ENCODE data around the gene PDZD7.
A peak's percentile ranks its signal among the peaks of the same experiment; 100 is the strongest.
"Not testable (repeated sequence)": the region's sequence is repeated elsewhere in the genome, so short reads cannot be mapped to it uniquely, and the experiment has no call there.

Gene PDZD7

DNA sequence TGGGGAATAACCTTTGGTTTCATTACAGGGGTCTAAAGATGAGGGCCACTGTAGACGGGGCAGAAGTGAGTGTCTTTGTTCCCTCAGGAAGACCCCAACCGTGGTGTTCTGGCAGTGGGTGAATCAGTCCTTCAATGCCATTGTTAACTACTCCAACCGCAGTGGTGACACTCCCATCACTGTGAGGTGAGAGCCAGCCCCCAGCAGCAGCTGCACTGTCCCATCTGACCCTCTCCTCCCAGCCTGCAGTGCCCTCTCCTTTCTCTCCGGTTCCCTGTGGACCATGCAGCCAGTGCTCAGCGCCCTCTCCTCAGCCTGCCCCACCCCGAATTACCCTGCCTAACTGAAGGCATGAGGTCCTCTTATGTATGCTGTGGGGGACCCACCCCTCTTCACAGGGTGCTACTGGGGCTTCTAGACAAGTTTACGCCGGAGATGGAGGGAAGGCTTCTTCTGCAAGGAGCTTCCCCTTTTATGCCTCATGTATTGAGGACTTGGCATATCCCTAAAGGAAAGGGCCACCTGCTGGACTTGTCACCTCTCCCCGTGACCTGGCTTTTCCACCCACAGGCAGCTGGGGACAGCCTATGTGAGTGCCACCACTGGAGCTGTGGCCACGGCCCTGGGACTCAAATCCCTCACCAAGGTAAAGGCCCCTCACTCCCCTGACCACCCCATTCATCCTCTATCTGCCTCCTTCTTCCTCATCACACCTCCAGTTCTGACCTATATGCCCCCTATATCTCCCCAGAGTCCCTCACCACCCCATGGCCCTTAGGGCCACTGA lies 5.2 kb upstream of the PDZD7 start:
- no peak overlapping the region for H3K4me3 ChIP-seq (replicated peaks; ENCODE audit: insufficient read depth, low read length)
- DNase-seq (ENCODE audit: low read depth in 1 of 2, low spot score in 1 of 2) = no peak

DNA sequence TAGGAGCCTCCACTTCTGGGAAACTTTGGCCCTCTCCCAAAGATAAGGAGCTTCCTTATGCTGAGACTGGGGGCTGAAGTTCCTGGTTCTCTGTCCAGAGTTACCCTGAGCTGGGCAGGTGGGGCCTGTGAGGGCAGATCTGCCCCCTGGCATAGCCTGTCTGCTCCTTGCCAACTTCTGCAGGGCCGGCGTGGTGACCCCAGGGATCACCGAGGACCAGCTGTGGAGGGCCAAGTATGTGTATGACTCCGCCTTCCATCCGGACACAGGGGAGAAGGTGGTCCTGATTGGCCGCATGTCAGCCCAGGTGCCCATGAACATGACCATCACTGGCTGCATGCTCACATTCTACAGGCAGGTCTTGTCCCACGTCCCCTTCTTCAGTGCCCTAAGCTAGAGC lies 4.4 kb upstream of the PDZD7 start:
- Histone ChIP-seq H3K4me3 (replicated peaks; ENCODE audit: insufficient read depth, low read length) (no peak overlapping the region), H3K27ac (replicated peaks) (no peak overlapping the region), H3K27me3 (ENCODE audit: insufficient read depth, poor library complexity, severe bottlenecking) (no peaks in the 10 kb centered on the region)
- TF ChIP-seq, protein P1, sequence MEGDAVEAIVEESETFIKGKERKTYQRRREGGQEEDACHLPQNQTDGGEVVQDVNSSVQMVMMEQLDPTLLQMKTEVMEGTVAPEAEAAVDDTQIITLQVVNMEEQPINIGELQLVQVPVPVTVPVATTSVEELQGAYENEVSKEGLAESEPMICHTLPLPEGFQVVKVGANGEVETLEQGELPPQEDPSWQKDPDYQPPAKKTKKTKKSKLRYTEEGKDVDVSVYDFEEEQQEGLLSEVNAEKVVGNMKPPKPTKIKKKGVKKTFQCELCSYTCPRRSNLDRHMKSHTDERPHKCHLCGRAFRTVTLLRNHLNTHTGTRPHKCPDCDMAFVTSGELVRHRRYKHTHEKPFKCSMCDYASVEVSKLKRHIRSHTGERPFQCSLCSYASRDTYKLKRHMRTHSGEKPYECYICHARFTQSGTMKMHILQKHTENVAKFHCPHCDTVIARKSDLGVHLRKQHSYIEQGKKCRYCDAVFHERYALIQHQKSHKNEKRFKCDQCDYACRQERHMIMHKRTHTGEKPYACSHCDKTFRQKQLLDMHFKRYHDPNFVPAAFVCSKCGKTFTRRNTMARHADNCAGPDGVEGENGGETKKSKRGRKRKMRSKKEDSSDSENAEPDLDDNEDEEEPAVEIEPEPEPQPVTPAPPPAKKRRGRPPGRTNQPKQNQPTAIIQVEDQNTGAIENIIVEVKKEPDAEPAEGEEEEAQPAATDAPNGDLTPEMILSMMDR (IDR thresholded peaks at IDR 0.05; ENCODE audit: insufficient read depth, low read length) = no peak
- no peak for TF ChIP-seq SPI1 (IDR thresholded peaks at IDR 0.05; ENCODE audit: borderline replicate concordance, low read depth)
- no peak for TF ChIP-seq GABPA (IDR thresholded peaks at IDR 0.05; ENCODE audit: low read depth)
- TF ChIP-seq POLR2AphosphoS5 (IDR thresholded peaks at IDR 0.05; ENCODE audit: low read depth) = no peak
- no peak for TF ChIP-seq REST (IDR thresholded peaks at IDR 0.05; ENCODE audit: insufficient replicate concordance, low read depth)
- DNase-seq (ENCODE audit: low read depth in 1 of 2, low spot score in 1 of 2) = no peak

More for the DNA sequence above, 5.2 kb upstream of the PDZD7 start:
- Histone ChIP-seq H3K27ac (replicated peaks) (no peak overlapping the region), H3K27me3 (ENCODE audit: insufficient read depth, poor library complexity, severe bottlenecking) (no peaks in the 10 kb centered on the region)
- TF ChIP-seq, protein P1 (IDR thresholded peaks at IDR 0.05; ENCODE audit: insufficient read depth, low read length) = no peak
- TF ChIP-seq GABPA (IDR thresholded peaks at IDR 0.05; ENCODE audit: low read depth) = no peak
- no peak for TF ChIP-seq POLR2AphosphoS5 (IDR thresholded peaks at IDR 0.05; ENCODE audit: low read depth)
- TF ChIP-seq SPI1 (IDR thresholded peaks at IDR 0.05; ENCODE audit: borderline replicate concordance, low read depth) = no peak
- no peak for TF ChIP-seq REST (IDR thresholded peaks at IDR 0.05; ENCODE audit: insufficient replicate concordance, low read depth)

DNA sequence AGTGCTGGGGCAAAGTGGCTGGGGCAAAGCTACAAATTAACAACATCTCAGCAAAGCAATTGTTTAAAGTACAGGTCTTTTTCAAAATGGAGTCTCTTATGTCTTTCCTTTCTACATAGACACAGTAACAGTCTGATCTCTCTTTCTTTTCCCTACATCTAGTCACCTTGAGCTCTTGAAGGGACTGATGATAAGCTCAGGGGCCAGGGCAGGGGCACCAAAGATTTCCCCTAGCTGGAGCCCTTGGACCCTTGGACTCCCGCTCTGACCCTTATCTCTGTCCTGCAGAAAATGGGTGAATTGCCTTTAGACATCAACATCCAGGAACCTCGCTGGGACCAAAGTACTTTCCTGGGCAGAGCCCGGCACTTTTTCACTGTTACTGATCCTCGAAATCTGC lies 3.5 kb upstream of the PDZD7 start:
- not testable (repeated sequence) for H3K27me3 ChIP-seq (ENCODE audit: insufficient read depth, poor library complexity, severe bottlenecking); H3K27ac ChIP-seq (replicated peaks); DNase-seq (ENCODE audit: low read depth in 1 of 2, low spot score in 1 of 2); H3K4me3 ChIP-seq (replicated peaks; ENCODE audit: insufficient read depth, low read length)

GRCh38 chr10:101033276-101033675 lies 2.3 kb upstream of the PDZD7 start:
- TF ChIP-seq POLR2AphosphoS5 (IDR thresholded peaks at IDR 0.05; ENCODE audit: low read depth) (no peak), SPI1 (IDR thresholded peaks at IDR 0.05; ENCODE audit: borderline replicate concordance, low read depth) (no peak), GABPA (IDR thresholded peaks at IDR 0.05; ENCODE audit: low read depth) (no peak), REST (IDR thresholded peaks at IDR 0.05; ENCODE audit: insufficient replicate concordance, low read depth) (no peak)
- TF ChIP-seq, protein P1 (IDR thresholded peaks at IDR 0.05; ENCODE audit: insufficient read depth, low read length) = no peak
- no peaks in the 10 kb centered on the region for H3K27me3 ChIP-seq (ENCODE audit: insufficient read depth, poor library complexity, severe bottlenecking)
- H3K27ac ChIP-seq (replicated peaks) = peak overlapping the region; percentile 74
- DNase-seq (ENCODE audit: low read depth in 1 of 2, low spot score in 1 of 2) = no peak
- peak overlapping the region; percentile 74 for H3K4me3 ChIP-seq (replicated peaks; ENCODE audit: insufficient read depth, low read length)
